Osteoblast (primary cell): ENCODE measurements around the gene SPIRE1. TPM values are rescaled to one million over a fixed set of nuclear protein-coding genes. Genes with fewer than 3 reads are reported as not detected.

Experiments
- DNase-seq: peaks from one replicate; pipeline ENCODE4 v3.0.0; 2011; ENCODE audit warnings: low spot score, mixed read lengths; ENCODE audit not compliant: insufficient read length; ENCODE audit errors: missing footprints
- H2AFZ ChIP-seq: 2 replicates; pipeline ENCODE4 v1.6.0; 2011; ENCODE audit warnings: mild to moderate bottlenecking, low read length
- H3K27ac ChIP-seq: 2 replicates; pipeline ENCODE4 v1.5.1; 2011; ENCODE audit warnings: mild to moderate bottlenecking, low read depth, low read length, moderate library complexity
- H3K27me3 ChIP-seq: 2 replicates; pipeline ENCODE4 v1.6.0; 2012; ENCODE audit warnings: mild to moderate bottlenecking, control low read depth, inconsistent platforms, low read length, moderate library complexity; ENCODE audit not compliant: insufficient read depth
- H3K36me3 ChIP-seq: 2 replicates; pipeline ENCODE4 v1.5.1; 2011; ENCODE audit warnings: mild to moderate bottlenecking, low read length, control low read depth, moderate library complexity; ENCODE audit not compliant: insufficient read depth
- H3K4me1 ChIP-seq: 2 replicates; pipeline ENCODE4 v1.5.1; 2011; ENCODE audit warnings: mild to moderate bottlenecking, low read length, control low read depth, moderate library complexity; ENCODE audit not compliant: insufficient read depth
- H3K4me2 ChIP-seq: 2 replicates; pipeline ENCODE4 v1.6.0; 2011; ENCODE audit warnings: mild to moderate bottlenecking, low read length; ENCODE audit not compliant: insufficient read depth
- H3K4me3 ChIP-seq: fragments of 200-600 bp; sonication (generic); 3 replicates; pipeline ENCODE4 v1.5.1; 2012; ENCODE audit warnings: mild to moderate bottlenecking, low read length, inconsistent platforms; ENCODE audit not compliant: insufficient read depth
- H3K79me2 ChIP-seq: 2 replicates; pipeline ENCODE4 v1.6.0; 2012; ENCODE audit warnings: mild to moderate bottlenecking, low read length, control low read depth, inconsistent platforms; ENCODE audit not compliant: insufficient read depth
- H3K9me3 ChIP-seq: 2 replicates; pipeline ENCODE4 v1.5.1; 2011; ENCODE audit warnings: low read depth, low read length, control low read depth
- H4K20me1 ChIP-seq: 2 replicates; pipeline ENCODE4 v1.6.0; 2012; ENCODE audit warnings: mild to moderate bottlenecking, low read length, control low read depth; ENCODE audit not compliant: insufficient read depth
- total RNA-seq: library from RNA; depleted of rRNA; stranded (reverse); fragments of >200 nt; gene quantifications from 2 replicates; pipeline ENCODE4 v1.2.3, GENCODE V29; 2012
- TF ChIP-seq, protein P1 (sequence below): IDR thresholded peaks from 2 replicates; pipeline ENCODE4 v1.5.1; 2011; ENCODE audit warnings: mild to moderate bottlenecking, low read depth, low read length, moderate library complexity; ENCODE audit errors: extremely low read depth

The SPIRE1 gene
- total RNA-seq, 1 donor, result 64.4 TPM

DNA sequence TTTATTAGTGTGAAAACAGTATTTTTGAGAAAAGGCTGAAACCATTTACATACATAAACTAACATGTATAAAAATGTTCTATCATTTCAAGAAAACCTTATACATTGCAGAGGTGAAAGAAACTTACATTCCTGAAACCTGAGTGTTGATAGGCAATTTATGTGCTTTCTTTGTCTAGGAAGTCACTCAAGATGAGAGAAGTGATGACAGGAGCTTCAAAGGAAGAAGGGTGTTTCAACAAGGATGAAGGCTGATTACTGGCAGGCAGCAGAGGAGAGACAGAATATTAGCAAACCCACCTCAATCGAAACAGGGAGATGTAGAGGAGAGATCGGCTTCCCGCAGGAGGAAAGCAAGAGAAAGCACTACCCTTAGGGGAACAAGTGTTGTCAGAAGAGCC, 125.2 kb downstream of the SPIRE1 start:
- DNase-seq, result no peak
- Histone ChIP-seq H3K4me1 (no peaks in the 10 kb centered on the region), H3K27me3 (no peaks in the 10 kb centered on the region), H3K79me2 (peaks cover 57% of the 10 kb centered on the region), H3K27ac (no peak overlapping the region), H3K4me3 (no peak overlapping the region), H2AFZ (no peak overlapping the region), H3K9me3 (no peaks in the 10 kb centered on the region), H4K20me1 (peaks cover 3% of the 10 kb centered on the region), H3K4me2 (no peak overlapping the region), H3K36me3 (no peaks in the 10 kb centered on the region)
- TF ChIP-seq, protein P1, sequence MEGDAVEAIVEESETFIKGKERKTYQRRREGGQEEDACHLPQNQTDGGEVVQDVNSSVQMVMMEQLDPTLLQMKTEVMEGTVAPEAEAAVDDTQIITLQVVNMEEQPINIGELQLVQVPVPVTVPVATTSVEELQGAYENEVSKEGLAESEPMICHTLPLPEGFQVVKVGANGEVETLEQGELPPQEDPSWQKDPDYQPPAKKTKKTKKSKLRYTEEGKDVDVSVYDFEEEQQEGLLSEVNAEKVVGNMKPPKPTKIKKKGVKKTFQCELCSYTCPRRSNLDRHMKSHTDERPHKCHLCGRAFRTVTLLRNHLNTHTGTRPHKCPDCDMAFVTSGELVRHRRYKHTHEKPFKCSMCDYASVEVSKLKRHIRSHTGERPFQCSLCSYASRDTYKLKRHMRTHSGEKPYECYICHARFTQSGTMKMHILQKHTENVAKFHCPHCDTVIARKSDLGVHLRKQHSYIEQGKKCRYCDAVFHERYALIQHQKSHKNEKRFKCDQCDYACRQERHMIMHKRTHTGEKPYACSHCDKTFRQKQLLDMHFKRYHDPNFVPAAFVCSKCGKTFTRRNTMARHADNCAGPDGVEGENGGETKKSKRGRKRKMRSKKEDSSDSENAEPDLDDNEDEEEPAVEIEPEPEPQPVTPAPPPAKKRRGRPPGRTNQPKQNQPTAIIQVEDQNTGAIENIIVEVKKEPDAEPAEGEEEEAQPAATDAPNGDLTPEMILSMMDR, result no peak

DNA sequence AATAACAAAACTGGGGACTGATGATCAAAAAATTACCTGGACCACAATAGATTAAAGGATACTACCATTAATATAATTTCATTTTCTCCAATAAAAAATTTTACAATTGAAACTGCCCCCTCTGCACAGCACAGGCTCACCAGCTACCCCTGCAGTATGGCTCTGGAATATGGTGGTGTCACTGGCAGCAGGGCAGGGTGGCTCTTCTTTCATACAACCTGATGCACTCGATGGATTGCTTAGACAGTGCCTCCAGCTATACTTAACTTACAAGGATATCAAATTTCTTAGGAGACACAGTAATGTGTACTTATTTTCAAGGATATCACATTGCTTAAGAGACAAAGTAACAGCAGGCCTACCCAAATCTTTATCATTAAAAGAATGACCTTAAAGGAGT, 126.2 kb downstream of the SPIRE1 start:
- no peaks in the 10 kb centered on the region for H3K36me3 ChIP-seq
- peaks cover 52% of the 10 kb centered on the region for H3K79me2 ChIP-seq
- no peaks in the 10 kb centered on the region for H3K4me1 ChIP-seq
- no peak overlapping the region for H3K4me2 ChIP-seq
- H3K27ac ChIP-seq, result no peak overlapping the region
- no peak overlapping the region for H3K4me3 ChIP-seq
- TF ChIP-seq, protein P1, result peak; percentile 22
- H2AFZ ChIP-seq, result no peak overlapping the region
- H4K20me1 ChIP-seq, result peaks cover 3% of the 10 kb centered on the region
- H3K9me3 ChIP-seq, result no peaks in the 10 kb centered on the region
- no peaks in the 10 kb centered on the region for H3K27me3 ChIP-seq
- no peak for DNase-seq

DNA sequence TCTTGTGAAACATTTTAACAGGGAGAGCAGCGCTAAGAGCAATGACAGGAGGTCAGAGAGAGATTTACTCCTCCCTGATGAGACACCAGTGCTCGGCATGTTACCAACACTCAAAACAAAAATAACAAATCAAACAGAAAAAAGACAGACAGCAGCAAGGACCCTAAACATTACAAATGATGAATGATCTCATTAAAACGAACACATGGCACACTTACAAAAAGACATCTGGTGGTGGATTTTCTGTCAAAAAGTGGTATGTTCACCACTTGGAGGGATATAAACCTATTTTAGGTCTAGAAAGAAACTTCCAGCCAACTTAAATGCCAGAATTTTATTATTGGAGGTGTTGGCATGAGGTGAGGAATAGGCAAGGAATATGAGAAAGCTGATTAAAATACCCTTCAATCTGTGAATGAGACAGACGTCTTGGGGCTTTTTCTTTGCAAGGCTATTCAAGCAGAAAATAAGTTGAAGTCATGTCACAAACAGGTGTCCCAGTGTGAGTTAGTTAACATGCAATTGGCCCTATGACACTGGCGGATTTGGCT, 137.4 kb downstream of the SPIRE1 start:
- Histone ChIP-seq H3K79me2 (peaks cover 41% of the 10 kb centered on the region), H3K9me3 (no peaks in the 10 kb centered on the region), H3K36me3 (no peaks in the 10 kb centered on the region), H3K4me2 (peak overlapping the region; percentile 17), H2AFZ (no peak overlapping the region), H3K27ac (no peak overlapping the region), H3K27me3 (no peaks in the 10 kb centered on the region), H3K4me3 (no peak overlapping the region), H3K4me1 (peaks cover 16% of the 10 kb centered on the region), H4K20me1 (no peaks in the 10 kb centered on the region)
- peak; percentile 51 for DNase-seq
- TF ChIP-seq, protein P1, result no peak

DNA sequence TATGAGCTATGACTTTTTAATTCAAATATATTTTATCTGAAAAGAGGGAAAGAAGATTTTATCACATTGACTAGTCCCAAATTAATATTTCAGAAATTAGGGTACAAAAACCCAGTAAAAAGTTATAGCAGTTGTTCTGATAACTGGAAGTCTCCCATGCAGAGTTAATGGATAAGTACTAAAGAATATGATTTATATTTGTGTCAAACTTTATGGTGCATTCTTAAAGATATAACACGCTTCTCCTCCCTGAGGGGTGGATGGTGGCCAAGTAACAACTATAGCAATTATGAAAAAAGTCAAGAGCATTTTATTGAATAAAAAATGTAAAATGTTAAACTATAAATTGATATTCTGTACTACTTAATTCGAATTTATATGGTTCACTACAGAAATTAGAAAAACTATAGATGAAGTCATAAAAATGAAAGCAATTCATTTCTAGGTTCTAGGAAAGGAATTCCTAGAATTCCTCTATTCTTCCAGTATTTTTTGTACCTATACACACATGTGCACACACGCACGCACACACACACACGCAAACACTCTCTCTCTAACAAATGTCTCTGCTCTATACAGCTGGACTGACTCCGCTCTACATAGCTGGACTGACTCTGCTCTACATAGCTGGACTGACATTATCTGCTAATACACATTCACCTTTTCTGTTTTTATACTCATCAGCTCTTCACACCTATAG, 138.9 kb downstream of the SPIRE1 start:
- no peak for DNase-seq
- H3K4me3 ChIP-seq, result no peak overlapping the region
- peaks cover 17% of the 10 kb centered on the region for H3K4me1 ChIP-seq
- peaks cover 48% of the 10 kb centered on the region for H3K79me2 ChIP-seq
- no peaks in the 10 kb centered on the region for H4K20me1 ChIP-seq
- H2AFZ ChIP-seq, result no peak overlapping the region
- H3K4me2 ChIP-seq, result no peak overlapping the region
- no peaks in the 10 kb centered on the region for H3K27me3 ChIP-seq
- no peak overlapping the region for H3K27ac ChIP-seq
- TF ChIP-seq, protein P1, result no peak
- no peaks in the 10 kb centered on the region for H3K36me3 ChIP-seq
- H3K9me3 ChIP-seq, result no peaks in the 10 kb centered on the region
